Mucosa of descending colon (tissue), 3 donors: ENCODE measurements around the gene MED12L. TPM values are rescaled to one million over a fixed set of nuclear protein-coding genes. Genes with fewer than 3 reads are reported as not detected.
"Not testable (repeated sequence)": the region's sequence is repeated elsewhere in the genome, so short reads cannot be mapped to it uniquely, and the experiment has no call there.

Source experiments
- ATAC-seq: fragments of 200-7000 bp; cut with Tn5 transposase; one replicate; pipeline ENCODE4 v1.9.1; 2020; ENCODE audit warnings: mild to moderate bottlenecking, moderate library complexity
- DNase-seq, 3 donors: peaks; one replicate each; pipeline ENCODE4 v3.0.0-alpha.2; 2020
- H3K36me3 ChIP-seq: fragments of 200-600 bp; one replicate; pipeline ENCODE4 v1.8.0; 2021; ENCODE audit warnings: low read depth, mild to moderate bottlenecking
- H3K4me1 ChIP-seq: fragments of 200-600 bp; one replicate; pipeline ENCODE4 v1.8.0; 2021; ENCODE audit warnings: low read depth, mild to moderate bottlenecking
- H3K4me3 ChIP-seq: fragments of 200-600 bp; one replicate; pipeline ENCODE4 v1.8.0; 2021; ENCODE audit warnings: mild to moderate bottlenecking
- H3K9me3 ChIP-seq: fragments of 200-600 bp; one replicate; pipeline ENCODE4 v1.8.0; 2021; ENCODE audit warnings: mild to moderate bottlenecking
- CTCF ChIP-seq: fragments of 200-600 bp; IDR thresholded peaks from one replicate; pipeline ENCODE4 v1.8.0; 2022; ENCODE audit warnings: antibody characterized with exemption, mild to moderate bottlenecking
- intact Hi-C, 2 donors: fragments of 100-400 bp; cut with DNase I in 1 of 2; cut with micrococcal nuclease in 1 of 2; formaldehyde crosslinking; loops; one replicate each; pipeline versions ENCODE4 v1.11.0 to v1.11.1; 2022; cut with DNase I, micrococcal nuclease
- total RNA-seq, 3 donors: library from RNA; stranded (reverse); fragmentation: NEBNext Ultra II Directional in 2 of 3; extraction: Animal tissue kit (Norgen Biotek cat#: 25700) in 2 of 3; gene quantifications; one replicate each; pipeline versions ENCODE4 v1.2.1 to v1.2.4, GENCODE V29; 2021 to 2023
- donor health status: DM: no; HTN: no; CAD: no; lungs with moderate emphysema.
- donor health status: DM: no; HTN: no; CAD: no.
- donor health status: DM: no; HTN: yes; CAD: no.

MED12L gene
- total RNA-seq, 3 donors from 2014 or later = 0.39 to 2.4 (median 0.55) TPM

GRCh38 chr3:151227266-151227806 lies 141.9 kb downstream of the MED12L start:
- Histone ChIP-seq H3K4me1 (peaks cover 10% of the 10 kb centered on the region), H3K9me3 (no peaks in the 10 kb centered on the region), H3K36me3 (no peaks in the 10 kb centered on the region), H3K4me3 (no peak overlapping the region)
- no peak for TF ChIP-seq CTCF
- ATAC-seq = peak; percentile 21
- DNase-seq = no peak
- intact Hi-C loops = loop anchor here in 1 of 2 donors (5.0 kb wide), 1 partner anchor 50 kb away; the partner anchor contains the start of gene P2RY14

- Histone ChIP-seq H3K9me3 (no peaks in the 10 kb centered on the region), H3K4me3 (no peak overlapping the region), H3K4me1 (peaks cover 10% of the 10 kb centered on the region), H3K36me3 (no peaks in the 10 kb centered on the region)
- TF ChIP-seq CTCF = peak; percentile 76
- ATAC-seq (peak; percentile 94), DNase-seq (peak in 2 of 3 donors; percentile 73 to 85)
- intact Hi-C loops = loop anchor here (2.0 to 5.0 kb wide), 2 partner anchors 49 to 57 kb away; partner anchors contain the start of gene P2RY14 (in 1 of the 2)
Measured at GRCh38 chr3:151227807-151228665, 142.6 kb downstream of the MED12L start.

GRCh38 chr3:151228666-151229040 lies 143.2 kb downstream of the MED12L start:
- intact Hi-C loops = loop anchor here (2.0 to 5.0 kb wide), 2 partner anchors 49 to 56 kb away; partner anchors contain the start of gene P2RY14 (in 1 of the 2)
- DNase-seq = no peak
- Histone ChIP-seq H3K36me3 (no peaks in the 10 kb centered on the region), H3K9me3 (no peaks in the 10 kb centered on the region), H3K4me1 (peaks cover 10% of the 10 kb centered on the region), H3K4me3 (no peak overlapping the region)
- ATAC-seq = peak; percentile 16
- no peak for TF ChIP-seq CTCF

GRCh38 chr3:151230646-151231045 lies 145.2 kb downstream of the MED12L start:
- DNase-seq (no peak), ATAC-seq (no peak)
- no peaks in the 10 kb centered on the region for H3K36me3 ChIP-seq
- intact Hi-C loops = no loop called here
- no peaks in the 10 kb centered on the region for H3K9me3 ChIP-seq
- no peak for TF ChIP-seq CTCF
- H3K4me1 ChIP-seq = peaks cover 10% of the 10 kb centered on the region
- no peak overlapping the region for H3K4me3 ChIP-seq

- H3K36me3 ChIP-seq, ATAC-seq, DNase-seq, H3K4me3 ChIP-seq, H3K9me3 ChIP-seq, H3K4me1 ChIP-seq, intact Hi-C loops: not testable (repeated sequence)
Measured at GRCh38 chr3:151232403-151232802, 146.9 kb downstream of the MED12L start.

- DNase-seq (no peak), ATAC-seq (no peak)
- no peaks in the 10 kb centered on the region for H3K36me3 ChIP-seq
- H3K4me1 ChIP-seq = peaks cover 7% of the 10 kb centered on the region
- no peak for TF ChIP-seq CTCF
- H3K9me3 ChIP-seq = no peaks in the 10 kb centered on the region
- no peak overlapping the region for H3K4me3 ChIP-seq
- intact Hi-C loops = no loop called here
Measured at GRCh38 chr3:151232991-151233390, 147.5 kb downstream of the MED12L start.
